ENCODE data around the gene GABARAP.
"Not testable (repeated sequence)": the region's sequence is repeated elsewhere in the genome, so short reads cannot be mapped to it uniquely, and the experiment has no call there.

GABARAP gene

DNA sequence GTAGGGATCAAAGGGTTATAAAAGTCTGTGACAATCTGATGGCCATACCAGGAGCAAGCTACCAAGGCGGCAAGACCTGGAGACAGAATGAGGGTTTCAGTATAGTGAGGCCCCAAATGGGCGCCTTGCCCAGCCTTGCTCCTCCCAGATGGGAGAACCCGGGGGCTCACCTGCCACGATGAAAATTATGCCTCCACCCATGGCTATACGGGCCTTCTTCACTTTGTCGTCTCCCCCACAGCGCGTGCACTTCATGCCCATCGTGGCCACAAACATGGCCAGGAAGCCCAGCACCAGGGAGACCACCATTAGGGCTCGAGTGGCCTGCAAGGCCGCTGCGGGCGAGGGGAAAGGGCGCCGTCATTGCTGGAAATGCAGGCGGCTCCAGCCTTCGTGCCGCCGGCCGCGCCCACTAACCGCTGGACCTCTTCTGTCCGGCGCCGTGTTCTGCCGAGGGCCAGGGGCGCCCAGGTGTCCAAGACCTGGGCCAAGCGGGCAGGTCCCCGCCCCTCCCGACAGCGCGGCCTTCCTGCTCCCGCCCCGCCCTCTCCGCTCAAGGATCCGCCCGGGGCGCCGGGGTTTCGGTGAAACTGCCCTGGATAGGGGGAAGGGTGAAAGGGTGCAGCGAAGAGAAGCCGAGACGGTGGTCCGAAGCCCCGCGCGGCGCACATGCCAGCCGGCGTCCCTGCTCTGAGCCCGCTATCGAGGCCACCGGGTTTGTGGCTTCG is 18.6 kb upstream of the GABARAP start:
- DNase-seq = no peak

DNA sequence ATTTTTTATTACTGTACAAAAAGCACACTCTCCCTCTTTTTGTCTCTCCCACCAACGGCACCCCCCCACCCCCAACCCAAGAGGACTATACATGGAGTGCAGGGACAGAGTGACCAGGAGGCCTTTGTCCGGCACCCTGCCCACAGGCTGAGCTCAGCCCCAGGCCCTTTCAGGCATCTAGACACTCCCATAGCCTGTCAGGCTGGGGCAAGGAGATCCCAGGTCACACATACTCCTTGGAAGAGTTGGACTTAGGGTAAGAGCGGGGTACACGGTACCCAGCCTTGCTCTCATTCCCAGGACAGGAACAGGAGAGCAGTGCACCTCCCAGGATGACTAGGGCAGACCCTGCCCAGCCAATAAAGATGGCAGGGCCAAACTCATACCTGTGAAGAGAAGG is 17.9 kb upstream of the GABARAP start:
- DNase-seq = no peak

DNA sequence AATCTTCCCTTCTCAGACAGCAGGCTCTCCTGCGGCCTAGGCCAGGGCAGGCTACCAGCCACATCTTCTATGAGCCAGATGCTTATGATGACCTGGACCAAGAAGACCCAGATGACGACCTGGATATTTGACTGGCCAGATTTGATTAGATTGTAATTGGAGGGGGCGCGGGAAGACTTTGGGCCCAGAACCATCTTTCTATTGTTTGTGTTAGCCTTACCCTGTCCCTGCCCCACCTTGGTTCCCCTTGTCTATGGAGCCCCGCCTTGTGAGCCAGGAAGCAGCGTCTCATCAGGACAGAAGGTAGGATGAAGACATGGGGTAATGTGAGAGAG is 17.3 kb upstream of the GABARAP start:
- no peak for DNase-seq

DNA sequence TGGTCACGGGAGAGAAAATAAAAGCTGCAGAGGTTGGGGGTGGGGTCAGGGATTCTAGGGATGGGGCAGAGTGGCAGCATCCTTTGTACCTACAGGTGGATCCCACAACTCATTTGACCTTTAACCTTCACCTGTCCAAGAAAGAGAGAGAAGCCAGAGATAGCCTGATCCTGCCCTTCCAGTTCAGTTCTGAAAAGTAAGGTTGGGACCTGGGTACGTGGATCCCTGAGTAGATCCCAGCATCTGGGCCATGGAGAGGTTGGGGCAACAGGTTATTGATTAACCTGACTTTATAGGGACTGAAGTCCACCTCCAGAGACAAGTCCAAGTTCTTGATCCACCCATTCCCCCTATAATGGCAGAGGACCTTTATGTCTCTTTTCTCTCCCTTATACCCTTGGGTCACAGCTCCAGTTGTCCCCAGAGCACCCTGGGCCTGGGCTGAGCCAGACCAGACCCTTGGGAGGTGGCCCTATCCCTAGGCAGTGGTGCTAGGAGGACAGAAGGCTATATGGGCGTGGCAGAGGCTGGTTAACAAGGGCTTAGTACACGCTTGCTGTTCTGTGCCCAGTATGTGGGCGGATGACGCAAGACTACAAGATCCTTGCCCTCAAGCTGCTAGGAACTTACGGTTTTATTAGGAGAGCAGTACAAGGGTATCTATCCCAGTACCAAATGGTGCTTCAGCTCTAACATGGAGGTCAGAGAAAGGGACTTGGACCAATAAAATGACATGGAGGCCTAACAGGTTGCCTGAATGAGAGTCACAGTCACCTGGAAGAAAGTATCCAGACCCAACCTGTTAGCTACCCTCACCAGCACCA is 16.7 kb upstream of the GABARAP start:
- peak; percentile 86 for DNase-seq

DNA sequence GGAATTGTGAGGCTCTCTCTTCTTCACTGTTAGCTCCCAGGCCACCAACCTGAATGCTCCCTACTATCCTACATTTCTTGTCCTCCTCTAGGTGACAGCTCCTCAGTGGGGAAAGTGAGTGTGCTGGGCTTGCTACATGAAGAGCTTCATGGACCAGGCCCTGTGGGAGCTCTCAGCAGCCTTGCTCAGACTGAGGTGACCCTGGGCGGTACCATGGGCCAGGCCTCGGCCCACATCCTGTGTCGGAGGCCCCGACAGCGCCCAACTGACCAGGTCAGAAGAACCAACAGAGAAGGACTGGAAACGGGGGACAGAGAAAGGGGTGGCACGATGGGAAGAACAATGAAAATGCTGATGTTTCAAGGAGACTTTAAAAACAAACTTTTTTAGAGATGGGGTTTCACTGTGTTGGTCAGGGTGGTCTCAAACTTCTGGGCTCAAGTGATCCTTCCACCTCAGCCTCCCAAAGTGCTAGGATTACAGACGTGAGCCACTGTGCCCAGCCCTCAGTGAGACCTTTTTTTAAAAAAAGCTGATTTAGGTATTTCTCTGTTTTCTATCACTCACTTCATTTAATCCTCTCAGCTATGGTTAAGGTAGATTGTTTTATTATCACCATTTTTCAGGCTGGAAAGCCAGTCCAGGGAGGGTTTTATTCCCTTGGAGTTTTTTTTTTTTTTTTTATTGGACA is 14.7 kb upstream of the GABARAP start:
- DNase-seq = no peak

DNA sequence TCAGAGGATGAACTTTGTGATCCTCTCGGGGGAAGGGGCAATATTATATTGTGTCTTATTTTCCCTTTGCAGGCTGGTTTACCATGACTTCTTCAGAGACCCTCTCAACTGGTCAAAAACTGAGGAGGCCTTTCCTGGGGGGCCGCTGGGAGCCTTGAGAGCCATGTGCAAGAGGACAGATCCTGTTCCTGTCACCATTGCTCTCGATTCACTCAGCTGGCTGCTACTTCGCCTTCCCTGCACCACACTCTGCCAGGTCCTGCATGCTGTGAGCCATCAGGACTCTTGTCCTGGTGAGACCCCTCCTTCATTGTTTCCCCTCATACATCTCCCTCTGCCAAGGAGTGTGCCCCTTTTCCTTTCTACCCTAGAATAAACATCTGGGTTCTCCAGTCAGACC is 12.3 kb upstream of the GABARAP start:
- no peak for DNase-seq

DNA sequence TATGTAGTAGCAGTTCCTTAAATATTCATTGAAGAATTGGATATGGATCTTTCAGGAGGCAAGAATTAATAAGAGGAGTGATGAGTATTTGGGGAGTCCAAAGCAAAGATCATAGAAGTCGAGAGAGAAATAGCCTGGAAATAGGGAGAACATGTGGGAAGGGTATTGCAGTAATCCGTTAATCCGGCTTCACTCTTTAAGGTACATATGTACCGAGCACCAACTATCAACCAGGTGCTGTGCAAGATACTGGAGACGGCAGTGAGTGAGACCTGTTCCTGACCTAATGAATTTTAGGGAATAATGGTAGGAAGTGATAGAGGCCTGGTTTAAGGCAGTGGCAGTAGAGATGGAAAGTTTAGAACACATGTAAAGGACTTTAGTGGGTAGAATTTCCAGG is 10.8 kb upstream of the GABARAP start:
- DNase-seq = no peak

DNA sequence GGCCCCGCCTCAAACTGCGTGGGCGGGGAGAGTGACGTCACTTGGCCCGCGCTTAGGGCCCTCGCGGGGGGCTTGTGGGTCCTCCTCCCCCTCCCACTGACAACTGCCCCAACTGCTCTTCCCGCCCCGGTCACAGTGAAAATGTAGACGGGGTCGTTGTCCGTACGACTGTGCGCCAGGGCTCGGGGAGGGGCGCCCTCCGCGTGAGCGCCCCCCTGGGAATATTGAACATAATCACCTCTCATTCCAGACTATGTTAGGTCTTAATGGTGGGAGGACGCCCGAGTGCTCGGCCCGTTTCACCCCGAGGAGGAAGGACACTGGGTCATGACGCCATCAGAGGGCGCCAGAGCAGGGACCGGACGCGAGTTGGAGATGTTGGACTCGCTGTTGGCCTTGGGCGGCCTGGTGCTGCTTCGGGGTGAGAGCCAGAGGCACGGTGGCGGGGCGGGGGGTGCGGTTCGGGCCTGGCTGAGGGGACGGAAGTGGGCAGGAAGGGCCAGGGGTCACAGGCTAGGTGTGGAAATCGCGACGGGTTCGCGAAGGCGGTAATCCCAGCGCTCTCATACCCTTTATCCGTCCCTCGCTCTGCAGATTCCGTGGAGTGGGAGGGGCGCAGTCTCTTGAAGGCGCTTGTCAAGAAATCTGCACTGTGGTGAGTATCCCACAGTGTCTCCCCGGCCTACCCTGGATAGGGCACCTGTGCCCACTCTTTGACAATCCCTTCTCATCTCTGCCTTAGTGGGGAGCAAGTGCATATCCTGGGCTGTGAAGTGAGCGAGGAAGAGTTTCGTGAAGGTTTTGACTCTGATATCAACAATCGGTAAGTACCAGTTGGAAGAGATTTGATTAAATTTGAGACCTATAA is 10.2 kb upstream of the GABARAP start, which contains the start of gene ELP5:
TSS of gene ELP5 (plus strand) at position 40 of the 868 bp plus-strand sequence. CDS start at position 376, 336 bp downstream.
- peak; percentile 94 for DNase-seq

DNA sequence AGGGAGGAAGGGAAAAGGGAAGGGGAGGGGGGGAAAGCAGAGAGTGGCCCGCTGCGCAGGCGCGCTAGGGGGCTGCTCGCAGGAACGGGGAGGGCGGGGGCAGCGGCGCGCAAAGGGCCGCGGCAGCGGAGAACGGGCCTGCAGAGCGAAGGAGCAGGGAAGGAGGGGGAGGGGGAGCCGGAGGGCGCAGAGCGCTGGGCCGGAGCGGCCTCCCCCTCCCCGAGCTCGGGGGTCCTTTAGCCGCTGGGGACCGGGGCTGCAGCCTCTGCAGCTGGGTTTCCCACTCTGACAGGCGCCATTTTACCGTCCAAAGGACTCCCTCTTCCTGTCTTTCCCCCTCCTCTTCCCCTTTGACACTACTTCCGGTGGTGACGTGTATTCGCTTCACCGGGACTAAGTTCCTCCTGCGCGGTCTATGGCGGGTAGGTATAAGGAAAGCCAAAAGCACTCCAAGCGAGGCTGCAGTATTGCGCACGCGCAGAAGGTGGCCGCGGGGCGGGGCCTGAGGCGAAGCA is 9.5 kb upstream of the GABARAP start, which contains the start of gene CTDNEP1:
TSS of gene CTDNEP1 (minus strand) at position 74 of the 515 bp plus-strand sequence. CDS start 438 bp downstream, outside the sequence.
- peak; percentile 100 for DNase-seq

DNA sequence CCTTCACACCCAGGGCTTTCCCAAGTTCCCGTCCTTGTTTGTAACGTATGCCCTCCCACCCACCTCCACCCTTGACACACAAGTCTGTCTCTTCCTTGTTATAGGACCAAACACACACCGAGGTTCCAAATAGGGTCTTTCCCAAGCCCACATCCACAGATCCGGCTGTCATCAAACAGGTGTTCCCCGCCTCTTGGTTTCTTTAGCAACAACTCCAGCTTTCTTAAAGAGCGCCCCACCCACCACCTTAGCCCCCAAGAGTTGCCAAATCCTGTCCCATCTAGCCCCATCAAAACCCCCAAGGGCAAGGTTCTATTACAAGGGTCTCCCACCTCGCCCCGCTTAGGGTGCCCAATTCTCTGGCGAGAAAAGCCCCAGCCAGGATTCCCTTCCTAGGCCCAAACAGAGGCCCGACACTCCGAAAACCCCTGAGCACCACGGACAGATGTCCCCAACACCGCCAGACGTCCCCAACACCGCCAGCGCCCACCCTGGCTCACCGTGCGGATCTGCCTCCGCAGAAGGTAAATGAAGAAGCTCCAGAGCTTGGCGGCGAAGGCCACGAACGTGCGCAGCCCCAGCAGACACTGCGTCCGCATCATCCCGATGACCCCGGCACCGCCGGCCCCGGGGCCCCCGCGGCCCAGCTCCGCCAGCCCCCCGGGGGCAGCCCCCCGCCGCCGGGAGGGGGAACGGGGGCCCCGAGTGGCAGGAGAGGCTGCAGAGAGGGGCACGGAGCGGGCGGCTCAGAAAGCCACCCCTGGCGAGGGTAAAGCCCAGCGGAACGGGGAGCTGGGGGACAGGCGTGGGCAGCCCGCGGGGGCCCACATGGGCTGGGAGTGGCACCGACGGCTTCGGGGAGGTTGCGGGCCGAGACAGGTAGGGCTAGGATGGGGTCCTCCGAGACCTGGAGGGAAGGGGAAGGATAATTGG is 8.7 kb upstream of the GABARAP start:
- peak; percentile 34 for DNase-seq

DNA sequence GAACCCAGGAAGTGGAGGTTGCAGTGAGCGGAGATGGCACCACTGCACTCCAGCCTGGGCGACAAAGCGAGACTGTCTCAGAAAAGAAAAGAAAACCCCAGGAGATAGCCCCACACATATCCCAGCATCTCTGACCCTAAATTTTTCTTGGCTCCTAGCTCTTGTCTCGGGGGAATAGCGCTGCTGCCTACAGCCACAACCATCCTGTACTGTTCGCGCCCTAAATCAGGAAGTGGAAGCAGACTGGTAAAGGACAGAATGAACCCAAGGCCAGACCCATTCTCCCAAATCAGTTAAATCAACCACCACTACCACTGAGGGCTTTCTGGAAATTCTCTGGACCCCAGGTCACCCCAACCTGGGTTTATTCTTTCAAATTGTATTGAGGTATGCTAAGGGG is 7.6 kb upstream of the GABARAP start:
- peak; percentile 43 for DNase-seq

DNA sequence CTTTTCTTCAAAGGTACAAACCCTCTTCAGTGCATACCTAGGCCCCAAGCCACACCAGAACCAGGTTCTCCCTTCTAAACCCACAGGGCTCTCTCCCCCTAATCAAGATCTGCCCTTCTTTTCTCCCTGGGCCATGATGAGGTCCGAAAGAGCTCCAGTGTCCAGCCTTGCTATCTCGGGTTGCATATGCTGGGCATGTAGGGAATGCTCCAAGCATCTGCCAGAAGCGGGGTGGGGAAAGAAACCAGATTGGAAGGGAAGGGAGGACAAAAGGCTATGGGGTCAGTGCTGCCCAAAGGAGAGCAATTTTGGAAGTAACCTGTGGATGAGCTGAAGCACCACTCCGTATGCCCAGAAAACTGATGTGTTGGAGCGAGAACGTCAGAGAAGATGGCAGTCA is 7.0 kb upstream of the GABARAP start:
- DNase-seq = no peak

DNA sequence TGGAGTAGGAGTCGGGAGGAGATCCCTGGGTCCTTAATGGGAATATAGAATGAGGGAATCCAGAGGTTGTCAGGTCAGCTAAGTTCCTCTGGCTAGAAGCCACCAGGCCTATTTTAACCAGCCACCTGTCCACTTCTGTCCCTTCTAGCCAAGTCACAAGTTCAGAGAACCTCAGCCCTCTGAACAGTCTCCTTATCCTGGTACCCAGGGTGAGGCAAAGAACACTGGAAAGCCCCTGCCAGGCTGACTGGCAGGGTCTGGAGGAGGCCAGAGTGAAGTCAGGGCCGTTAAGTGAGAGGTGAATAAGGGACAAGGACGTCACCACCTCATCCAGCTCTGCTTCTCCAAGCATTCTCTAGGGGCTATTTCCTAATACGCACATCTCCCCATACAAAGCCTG is 6.5 kb upstream of the GABARAP start:
- no peak for DNase-seq

DNA sequence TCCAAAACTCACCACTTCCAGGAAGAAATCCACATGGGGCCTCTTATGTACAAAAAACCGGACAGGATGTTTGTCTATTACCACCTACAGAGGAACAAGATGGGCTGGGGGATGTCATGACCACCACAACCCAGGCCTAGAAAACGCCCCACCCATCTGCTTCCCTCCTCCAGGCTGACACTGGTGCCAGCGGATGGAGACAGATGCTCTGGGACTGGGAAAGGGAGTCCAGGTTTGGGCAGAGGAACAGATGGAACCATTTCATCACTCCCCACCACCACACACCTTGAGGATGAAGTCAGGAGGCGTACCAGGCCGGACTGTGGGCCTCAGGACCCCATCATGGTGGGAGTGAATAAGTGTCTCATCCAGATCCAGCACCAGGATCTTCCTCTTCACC is 4.5 kb upstream of the GABARAP start:
- no peak for DNase-seq

DNA sequence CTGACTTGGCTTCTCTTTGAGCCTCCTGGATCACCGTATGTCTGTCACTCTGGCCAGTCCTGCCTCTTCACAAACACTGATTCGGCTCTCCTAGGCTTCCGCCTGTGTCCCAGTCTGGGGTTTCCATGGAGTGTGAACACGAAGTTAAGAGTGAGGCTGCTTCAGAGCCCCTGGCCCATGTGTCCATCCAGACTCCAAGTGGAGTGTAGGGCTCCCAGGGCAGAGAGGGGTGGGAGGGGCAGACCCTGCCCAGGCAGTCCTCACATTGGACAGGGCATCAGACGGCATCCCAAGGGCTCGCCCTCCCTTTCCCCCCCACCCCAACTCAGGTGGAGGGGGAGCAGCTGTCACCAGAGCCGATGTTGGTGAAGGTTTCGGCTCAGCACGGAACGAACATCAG is 1.6 kb upstream of the GABARAP start:
- not testable (repeated sequence) for DNase-seq

DNA sequence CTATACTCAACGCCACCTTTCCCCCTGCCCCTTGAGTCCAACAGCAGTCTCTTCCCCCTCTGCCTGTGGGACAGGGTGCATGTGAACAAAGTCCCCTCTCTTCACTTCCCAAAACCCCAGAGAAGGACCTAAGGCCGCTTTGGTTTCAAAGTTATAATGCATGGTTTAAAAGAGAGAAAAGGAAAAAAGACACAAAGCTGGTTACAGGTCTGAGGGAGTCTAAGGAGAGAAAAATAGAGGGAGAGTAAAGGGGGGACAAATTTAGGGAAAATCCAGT is 1.1 kb upstream of the GABARAP start:
- DNase-seq = no peak

DNA sequence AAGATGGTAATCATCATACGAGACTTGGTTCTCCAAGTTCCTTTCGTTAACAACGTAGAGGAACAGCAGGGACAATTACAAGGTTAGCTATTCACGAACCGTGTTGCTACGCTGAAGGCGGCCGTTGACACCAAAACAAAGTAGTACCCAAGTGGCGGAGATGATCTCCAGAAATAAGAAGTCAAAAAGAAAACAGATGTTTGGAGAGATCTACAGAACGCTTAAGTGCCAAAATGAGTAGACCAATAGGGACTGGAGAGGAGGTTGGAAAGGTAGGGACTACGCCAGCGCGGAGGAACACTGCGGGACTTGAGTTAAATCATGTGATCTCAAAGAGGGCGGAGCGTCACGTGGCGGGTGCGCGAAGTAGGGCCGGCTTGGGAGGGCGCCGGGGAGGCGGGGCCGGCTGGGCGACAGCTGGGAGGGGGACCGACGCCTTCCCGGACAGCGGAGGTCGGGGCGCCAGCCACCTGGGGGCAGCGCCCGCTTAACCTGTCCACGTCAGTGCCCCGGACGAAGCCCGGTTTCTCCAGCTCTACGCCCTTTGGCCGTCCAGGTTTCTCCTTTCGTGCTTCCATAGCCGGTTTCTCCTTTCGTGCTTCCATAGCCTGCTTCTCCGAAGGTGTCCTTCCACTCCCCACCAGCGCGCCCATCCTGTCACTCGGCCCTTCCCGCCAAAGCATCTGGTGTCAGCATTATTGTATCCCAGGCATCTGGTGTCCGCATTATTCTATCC is 636 bp upstream of the GABARAP start:
- DNase-seq = peak; percentile 96

DNA sequence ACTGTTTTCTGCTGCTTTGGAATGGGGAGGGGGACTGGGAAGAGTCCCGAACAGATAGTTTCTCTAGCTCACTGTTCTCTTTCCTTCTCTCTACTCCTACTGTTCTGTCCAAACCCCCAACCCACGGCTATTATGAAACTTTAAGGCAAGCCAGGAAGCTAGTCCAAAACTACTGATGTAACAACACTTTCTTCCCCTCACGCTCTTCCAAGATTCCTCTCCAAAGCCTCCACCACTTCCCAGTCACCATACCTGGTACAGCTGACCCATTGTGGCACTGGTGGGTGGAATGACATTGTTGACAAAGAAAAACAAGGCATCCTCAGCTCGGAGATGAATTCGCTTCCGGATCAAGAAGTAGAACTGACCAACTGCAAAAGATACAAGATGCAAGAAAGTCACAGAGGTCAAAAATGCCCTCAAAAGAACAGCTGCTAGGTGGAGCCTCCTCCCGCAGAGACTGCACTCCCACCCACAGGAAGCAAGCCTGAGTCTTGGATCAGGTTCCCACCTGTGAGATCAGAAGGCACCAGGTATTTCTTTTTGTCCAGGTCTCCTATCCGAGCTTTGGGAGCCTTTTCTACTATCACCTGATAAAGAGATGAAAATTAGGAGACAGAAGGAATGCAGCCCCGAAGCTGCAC is 1.0 kb downstream of the GABARAP start:
- peak; percentile 33 for DNase-seq

DNA sequence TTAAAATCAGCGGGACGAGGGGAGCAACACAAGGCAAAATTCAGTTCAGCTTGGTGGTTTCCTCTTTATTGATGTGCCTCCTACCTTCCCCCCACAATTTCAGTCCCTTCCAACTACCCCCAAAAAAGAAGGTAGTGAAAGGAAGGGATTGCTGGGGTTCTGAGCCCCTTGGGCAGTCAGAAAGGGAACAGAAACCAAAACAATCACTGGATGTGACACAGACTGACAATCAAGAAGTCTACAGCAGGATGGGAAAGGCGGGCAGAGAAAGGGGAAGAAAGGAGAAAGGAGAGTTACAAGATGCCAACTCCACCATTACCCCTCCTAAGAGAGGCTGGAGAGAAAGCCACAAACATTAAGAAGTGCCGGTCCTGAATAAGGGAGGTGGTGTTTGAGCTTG is 1.9 kb downstream of the GABARAP start:
- peak; percentile 78 for DNase-seq
